ENCODE data around the gene MORN1.

DNA sequence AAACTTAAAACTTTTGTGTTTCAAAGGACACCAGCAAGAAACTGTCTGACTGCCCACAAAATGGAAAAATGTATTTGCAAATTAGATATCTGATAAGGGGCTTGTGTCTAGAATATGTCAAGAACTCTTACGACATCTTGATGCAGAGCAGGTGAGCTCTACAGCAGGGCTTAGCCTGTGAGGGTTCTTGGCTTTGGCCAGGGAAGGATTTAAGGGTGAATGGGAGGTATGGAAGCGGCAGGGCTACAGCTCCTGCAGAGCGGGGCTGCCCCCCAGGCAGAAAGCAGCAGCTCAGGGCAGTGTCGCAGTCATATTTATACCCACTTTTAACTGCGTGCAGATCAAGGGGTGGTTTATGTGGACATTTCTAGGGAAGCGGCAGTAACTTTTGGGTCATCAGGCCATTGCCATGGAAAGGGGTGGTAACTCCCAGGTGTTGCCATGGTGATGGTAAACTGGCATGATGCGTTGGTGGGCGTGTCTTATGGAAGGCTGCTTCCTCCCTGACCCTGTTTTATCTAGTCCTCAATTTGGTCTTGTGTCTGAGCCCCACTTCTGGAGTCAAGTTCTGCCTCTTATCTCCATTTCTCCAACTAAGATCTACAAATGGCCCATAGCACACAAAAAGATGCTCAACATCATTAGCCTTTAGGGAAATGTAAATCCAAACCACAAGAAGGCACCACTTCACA, 23.2 kb downstream of the MORN1 start:
- TF ChIP-seq, protein P1, sequence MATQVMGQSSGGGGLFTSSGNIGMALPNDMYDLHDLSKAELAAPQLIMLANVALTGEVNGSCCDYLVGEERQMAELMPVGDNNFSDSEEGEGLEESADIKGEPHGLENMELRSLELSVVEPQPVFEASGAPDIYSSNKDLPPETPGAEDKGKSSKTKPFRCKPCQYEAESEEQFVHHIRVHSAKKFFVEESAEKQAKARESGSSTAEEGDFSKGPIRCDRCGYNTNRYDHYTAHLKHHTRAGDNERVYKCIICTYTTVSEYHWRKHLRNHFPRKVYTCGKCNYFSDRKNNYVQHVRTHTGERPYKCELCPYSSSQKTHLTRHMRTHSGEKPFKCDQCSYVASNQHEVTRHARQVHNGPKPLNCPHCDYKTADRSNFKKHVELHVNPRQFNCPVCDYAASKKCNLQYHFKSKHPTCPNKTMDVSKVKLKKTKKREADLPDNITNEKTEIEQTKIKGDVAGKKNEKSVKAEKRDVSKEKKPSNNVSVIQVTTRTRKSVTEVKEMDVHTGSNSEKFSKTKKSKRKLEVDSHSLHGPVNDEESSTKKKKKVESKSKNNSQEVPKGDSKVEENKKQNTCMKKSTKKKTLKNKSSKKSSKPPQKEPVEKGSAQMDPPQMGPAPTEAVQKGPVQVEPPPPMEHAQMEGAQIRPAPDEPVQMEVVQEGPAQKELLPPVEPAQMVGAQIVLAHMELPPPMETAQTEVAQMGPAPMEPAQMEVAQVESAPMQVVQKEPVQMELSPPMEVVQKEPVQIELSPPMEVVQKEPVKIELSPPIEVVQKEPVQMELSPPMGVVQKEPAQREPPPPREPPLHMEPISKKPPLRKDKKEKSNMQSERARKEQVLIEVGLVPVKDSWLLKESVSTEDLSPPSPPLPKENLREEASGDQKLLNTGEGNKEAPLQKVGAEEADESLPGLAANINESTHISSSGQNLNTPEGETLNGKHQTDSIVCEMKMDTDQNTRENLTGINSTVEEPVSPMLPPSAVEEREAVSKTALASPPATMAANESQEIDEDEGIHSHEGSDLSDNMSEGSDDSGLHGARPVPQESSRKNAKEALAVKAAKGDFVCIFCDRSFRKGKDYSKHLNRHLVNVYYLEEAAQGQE (IDR thresholded peaks at IDR 0.05; ENCODE audit: low read depth): no peak
- TF ChIP-seq EGR1 (IDR thresholded peaks at IDR 0.05) (no peak), CREB1 (IDR thresholded peaks at IDR 0.05; ENCODE audit: low read depth) (no peak), TCF12 (IDR thresholded peaks at IDR 0.05; ENCODE audit: low read depth) (no peak), EP300 (IDR thresholded peaks at IDR 0.05; ENCODE audit: borderline replicate concordance) (no peak), RAD21 (IDR thresholded peaks at IDR 0.05; ENCODE audit: low read depth) (no peak)
- TF ChIP-seq, protein P2, sequence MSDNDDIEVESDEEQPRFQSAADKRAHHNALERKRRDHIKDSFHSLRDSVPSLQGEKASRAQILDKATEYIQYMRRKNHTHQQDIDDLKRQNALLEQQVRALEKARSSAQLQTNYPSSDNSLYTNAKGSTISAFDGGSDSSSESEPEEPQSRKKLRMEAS (IDR thresholded peaks at IDR 0.05): no peak
